Subcutaneous abdominal adipose tissue (tissue), 5 donors: ENCODE data around the gene EFCAB6.

Source experiments
- H3K27ac ChIP-seq: one replicate; pipeline ENCODE4 v1.7.0; 2013; ENCODE audit warnings: low read depth, mild to moderate bottlenecking, inconsistent platforms, low read length, moderate library complexity
- H3K27me3 ChIP-seq, 5 donors: one replicate each; pipeline ENCODE4 v1.7.0; 2013; ENCODE audit warnings: low read length in 5 of 5, inconsistent platforms in 1 of 5; ENCODE audit not compliant: control insufficient read depth in 5 of 5, insufficient read depth in 4 of 5
- H3K36me3 ChIP-seq, 5 donors: one replicate each; pipeline ENCODE4 v1.7.0; 2013; ENCODE audit warnings: low read length in 5 of 5; ENCODE audit not compliant: control insufficient read depth in 5 of 5, insufficient read depth in 5 of 5
- H3K4me1 ChIP-seq, 5 donors: one replicate each; pipeline ENCODE4 v1.7.0; 2013; ENCODE audit warnings: low read length in 5 of 5, mild to moderate bottlenecking in 3 of 5, moderate library complexity in 1 of 5; ENCODE audit not compliant: control insufficient read depth in 5 of 5, insufficient read depth in 5 of 5
- H3K4me3 ChIP-seq, 5 donors: one replicate each; pipeline ENCODE4 v1.7.0; 2013; ENCODE audit warnings: low read length in 5 of 5, low read depth in 1 of 5
- H3K9ac ChIP-seq, 5 donors: one replicate each; pipeline ENCODE4 v1.7.0; 2013; ENCODE audit warnings: low read length in 5 of 5, mild to moderate bottlenecking in 4 of 5, moderate library complexity in 3 of 5
- H3K9me3 ChIP-seq, 5 donors: one replicate each; pipeline ENCODE4 v1.7.0; 2013; ENCODE audit warnings: low read length in 5 of 5; ENCODE audit not compliant: control insufficient read depth in 5 of 5
- donor health status: healthy.
- donor health status: healthy.
- donor health status: healthy.
- donor health status: healthy.
- donor health status: healthy.

EFCAB6 gene

DNA sequence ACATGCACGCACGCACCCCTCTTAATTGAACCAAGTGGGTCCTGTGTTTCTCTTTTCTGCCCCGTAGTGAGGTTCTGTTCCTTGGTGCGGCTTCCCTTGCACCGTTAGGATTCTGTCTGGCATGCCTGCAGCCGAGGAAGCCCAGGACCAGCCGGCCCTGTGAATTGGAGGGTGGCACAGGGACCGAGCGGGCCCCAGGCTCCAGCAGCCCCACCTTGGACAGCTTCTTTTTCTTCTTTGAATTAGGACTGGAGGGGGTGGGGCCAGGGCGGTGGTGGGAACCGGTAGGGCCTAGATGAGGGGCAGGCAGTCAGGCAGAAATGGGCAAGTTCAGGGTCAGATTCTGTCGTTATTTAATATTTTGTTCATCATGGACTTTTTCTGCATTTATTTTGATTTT, 305.6 kb downstream of the EFCAB6 start:
- H3K4me3 ChIP-seq: no peak overlapping the region
- peaks cover 0 to 13% (median 0%) of the 10 kb centered on the region in 5 donors for H3K9me3 ChIP-seq
- no peak overlapping the region for H3K9ac ChIP-seq
- H3K27ac ChIP-seq: no peak overlapping the region
- peaks cover 0 to 10% (median under 1%) of the 10 kb centered on the region in 5 donors for H3K27me3 ChIP-seq
- no peaks in the 10 kb centered on the region for H3K4me1 ChIP-seq
- no peaks in the 10 kb centered on the region for H3K36me3 ChIP-seq

DNA sequence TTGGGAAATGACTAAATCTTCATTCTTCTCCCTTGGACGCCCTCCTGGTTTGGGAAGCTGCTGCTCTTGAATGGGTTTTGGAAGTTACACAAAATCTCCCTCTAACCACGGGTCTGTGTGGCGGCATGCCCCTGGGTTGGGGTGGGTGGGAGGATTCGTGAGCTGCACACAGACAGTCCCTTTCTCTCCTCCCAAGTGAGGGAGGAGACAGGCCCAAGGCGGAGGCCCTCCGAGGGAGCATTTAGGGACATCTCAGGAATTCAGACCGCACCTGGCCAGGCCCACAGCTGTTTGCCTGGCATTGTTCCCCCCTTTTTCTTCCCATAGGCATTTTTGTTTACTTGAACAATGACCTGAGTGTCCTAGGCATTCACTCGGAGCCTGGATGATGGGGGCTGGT, 306.2 kb downstream of the EFCAB6 start:
- H3K36me3 ChIP-seq: no peaks in the 10 kb centered on the region

DNA sequence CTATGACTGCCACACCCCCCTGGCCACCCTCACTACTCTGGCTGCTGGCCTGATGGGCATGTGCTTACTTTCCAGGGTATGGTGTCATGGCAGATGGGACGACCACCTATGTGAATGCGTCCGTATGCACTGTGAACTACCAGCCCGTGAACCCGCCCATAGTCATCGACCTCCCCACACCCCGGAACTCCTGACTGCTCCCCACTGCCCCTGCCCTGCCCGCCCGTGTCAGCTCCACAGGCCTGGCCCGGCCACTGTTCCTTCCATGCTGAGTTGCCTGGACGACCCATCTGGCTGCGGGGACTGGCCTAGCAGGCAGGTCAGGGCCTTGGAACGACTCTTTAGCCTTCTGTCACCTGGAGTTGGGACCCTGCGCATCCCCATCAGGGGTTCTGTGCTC, 306.7 kb downstream of the EFCAB6 start:
- Histone ChIP-seq H3K27me3 (peaks cover 0 to 10% (median 0%) of the 10 kb centered on the region in 5 donors), H3K9ac (no peak overlapping the region), H3K4me3 (no peak overlapping the region)

More for the DNA sequence above, 306.2 kb downstream of the EFCAB6 start:
- Histone ChIP-seq H3K27me3 (peaks cover 0 to 10% (median 0%) of the 10 kb centered on the region in 5 donors), H3K4me3 (no peak overlapping the region), H3K27ac (no peak overlapping the region), H3K4me1 (no peaks in the 10 kb centered on the region), H3K9ac (no peak overlapping the region), H3K9me3 (peaks cover 0 to 13% (median 0%) of the 10 kb centered on the region in 5 donors)

DNA sequence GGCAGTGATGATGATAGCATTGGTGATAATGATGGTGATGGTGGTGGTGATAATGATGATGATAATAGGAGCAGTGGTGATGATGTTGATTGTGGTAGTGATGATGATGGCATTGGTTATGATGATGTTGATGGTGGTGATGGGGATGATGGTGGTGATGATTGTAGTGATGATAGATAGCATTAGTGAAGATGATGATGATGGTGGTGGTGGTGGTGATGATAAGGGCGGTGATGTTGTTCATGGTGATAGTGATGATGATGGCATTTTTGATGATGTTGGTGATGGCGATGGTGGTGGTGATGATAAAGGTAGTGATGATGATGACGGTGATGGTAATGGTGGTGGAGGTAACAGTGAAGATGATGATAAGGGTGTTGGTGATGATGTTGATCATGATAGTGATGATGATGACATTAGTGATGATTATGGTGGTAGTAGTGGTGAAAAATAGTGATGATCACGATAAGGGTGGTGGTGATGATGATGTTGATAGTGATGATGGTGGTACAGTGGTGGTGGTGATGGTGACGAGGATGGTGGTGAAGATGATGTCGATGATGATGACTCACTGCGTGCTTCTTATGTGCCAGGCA, 307.3 kb downstream of the EFCAB6 start:
- H3K4me3 ChIP-seq: no peak overlapping the region
- H3K9me3 ChIP-seq: peaks cover 0 to 13% (median 0%) of the 10 kb centered on the region in 5 donors
- H3K4me1 ChIP-seq: no peaks in the 10 kb centered on the region
- H3K27me3 ChIP-seq: peaks cover 0 to 10% (median 0%) of the 10 kb centered on the region in 5 donors
- H3K27ac ChIP-seq: no peak overlapping the region
- H3K9ac ChIP-seq: no peak overlapping the region
- no peaks in the 10 kb centered on the region for H3K36me3 ChIP-seq

More for the DNA sequence above, 306.7 kb downstream of the EFCAB6 start:
- Histone ChIP-seq H3K27ac (no peak overlapping the region), H3K4me1 (no peaks in the 10 kb centered on the region), H3K36me3 (no peaks in the 10 kb centered on the region), H3K9me3 (peaks cover 0 to 13% (median 0%) of the 10 kb centered on the region in 5 donors)

DNA sequence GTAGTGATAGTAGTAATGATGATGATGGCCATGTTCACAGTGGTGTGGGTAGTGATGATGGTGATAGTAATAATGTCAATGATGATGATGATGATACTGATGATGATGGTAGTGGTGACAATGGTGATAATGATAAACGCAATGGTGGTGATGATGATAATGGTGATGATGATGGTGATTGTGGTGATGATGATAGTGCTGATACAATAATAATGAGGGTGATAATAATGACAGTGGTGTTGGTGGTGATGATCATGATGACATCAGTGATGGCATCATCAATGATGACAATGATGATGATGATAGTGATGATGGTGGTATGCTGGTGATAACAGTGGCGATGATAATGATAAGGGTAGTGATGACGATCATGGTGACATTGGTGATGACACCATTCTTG, 308.0 kb downstream of the EFCAB6 start:
- H3K9me3 ChIP-seq: peaks cover 0 to 11% (median 0%) of the 10 kb centered on the region in 5 donors
- no peak overlapping the region for H3K4me3 ChIP-seq
- H3K27me3 ChIP-seq: peaks cover 0 to 10% (median 0%) of the 10 kb centered on the region in 5 donors
- no peaks in the 10 kb centered on the region for H3K36me3 ChIP-seq
- no peak overlapping the region for H3K27ac ChIP-seq
- H3K9ac ChIP-seq: no peak overlapping the region
- H3K4me1 ChIP-seq: no peaks in the 10 kb centered on the region

DNA sequence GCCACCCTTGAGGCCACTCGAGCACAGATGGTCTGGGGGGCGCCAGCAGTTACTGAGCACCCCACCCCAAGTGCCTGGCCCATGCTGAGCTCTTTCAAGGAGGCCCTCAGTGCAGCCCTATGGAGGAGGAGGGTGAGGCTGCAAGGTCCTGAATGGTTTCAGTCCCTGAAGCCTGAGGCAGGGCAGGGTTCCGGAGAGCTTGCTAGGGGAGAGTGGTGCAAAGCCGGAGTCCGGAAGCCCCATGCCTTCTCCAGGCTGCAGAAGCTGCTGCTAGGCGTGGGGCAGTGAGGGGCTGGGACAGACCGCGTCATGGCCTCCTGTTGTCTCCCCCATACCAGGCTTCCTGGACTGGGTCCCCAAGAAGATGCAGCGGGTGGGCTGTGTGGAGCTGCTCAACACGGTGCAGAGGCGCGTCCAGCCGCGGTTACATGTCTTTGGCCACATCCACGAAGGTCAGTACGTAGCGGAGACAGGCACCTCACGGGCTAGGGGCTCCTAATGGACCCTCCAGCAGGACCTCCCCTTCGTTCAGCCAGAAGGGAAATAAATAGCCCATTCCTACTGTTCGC, 309.7 kb downstream of the EFCAB6 start:
- peaks cover 0 to 8% (median 0%) of the 10 kb centered on the region in 5 donors for H3K27me3 ChIP-seq
- peaks cover 0 to 9% (median 0%) of the 10 kb centered on the region in 5 donors for H3K9me3 ChIP-seq
- H3K4me3 ChIP-seq: no peak overlapping the region
- H3K27ac ChIP-seq: no peak overlapping the region
- no peaks in the 10 kb centered on the region for H3K4me1 ChIP-seq
- no peaks in the 10 kb centered on the region for H3K36me3 ChIP-seq
- H3K9ac ChIP-seq: no peak overlapping the region

DNA sequence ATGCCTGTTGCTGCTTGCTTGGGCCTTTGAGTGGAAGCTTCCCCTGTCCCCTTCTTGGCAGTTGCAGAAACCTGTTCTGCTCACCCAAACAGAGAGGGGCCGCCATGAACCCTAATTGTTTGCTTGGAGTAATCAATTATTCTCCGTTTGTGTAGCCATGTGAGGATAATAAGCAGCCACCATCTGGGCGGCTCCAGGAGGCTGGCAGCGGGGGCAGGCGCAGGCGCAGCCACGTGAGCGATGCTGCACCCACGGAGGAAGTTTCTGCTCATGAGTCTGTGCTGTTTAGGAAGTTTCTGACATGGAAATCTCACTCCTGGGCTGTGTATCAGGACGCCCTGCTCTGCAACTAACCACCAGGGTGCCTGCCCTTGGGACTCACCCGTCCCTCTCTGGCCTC, 310.2 kb downstream of the EFCAB6 start:
- Histone ChIP-seq H3K9me3 (peaks cover 0 to 9% (median 0%) of the 10 kb centered on the region in 5 donors), H3K27me3 (peaks cover 0 to 9% (median 0%) of the 10 kb centered on the region in 5 donors), H3K36me3 (no peaks in the 10 kb centered on the region), H3K4me3 (no peak overlapping the region), H3K4me1 (no peaks in the 10 kb centered on the region), H3K9ac (no peak overlapping the region), H3K27ac (no peak overlapping the region)

DNA sequence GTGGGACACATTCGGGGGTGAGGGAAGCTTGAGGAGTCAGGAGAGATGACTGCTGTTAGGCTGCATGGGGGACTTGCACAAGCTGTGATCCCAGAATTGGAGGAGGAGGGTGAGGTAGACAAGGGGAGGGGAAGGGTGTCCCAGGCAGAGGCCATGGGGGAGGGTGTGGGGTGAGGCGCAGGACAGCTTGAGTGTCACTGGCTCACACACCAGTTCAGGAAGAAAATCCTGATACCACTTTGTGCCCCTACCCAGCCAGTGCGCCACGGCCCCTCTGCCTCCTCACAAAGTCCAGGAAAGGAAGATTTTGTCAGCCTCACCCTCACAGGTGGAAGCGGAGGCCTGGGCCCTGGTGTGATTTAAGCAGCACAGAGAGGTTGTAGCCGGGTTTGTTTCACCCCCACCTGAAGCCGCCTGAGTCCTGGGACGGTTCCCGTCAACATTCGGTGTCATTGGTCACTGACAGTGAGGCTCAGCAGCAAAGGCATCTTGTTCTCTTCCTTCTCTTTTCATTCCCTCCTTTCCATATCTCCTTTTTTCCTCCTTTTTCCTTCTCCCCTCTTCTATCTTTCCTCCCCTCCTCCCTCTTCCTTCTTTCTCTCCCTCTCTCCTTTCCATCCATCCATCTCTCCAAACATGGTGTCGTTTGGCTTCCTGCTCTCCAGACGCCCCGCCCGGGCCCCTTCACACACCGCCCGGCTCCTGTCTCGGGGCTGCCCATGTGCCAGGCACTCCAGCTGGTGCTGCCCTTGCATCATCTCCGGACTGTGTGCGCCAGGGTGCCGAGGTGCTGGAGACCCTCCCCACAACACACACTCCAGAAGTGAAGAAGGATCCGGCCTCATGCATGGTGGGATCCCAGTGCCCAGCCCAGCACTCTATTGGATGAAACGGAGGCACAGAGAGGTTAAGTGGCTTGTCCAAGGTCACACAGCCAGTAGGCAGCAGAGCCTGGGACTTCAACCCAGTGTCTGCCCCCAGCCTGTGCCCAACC, 311.0 kb downstream of the EFCAB6 start:
- peaks cover 0 to 9% (median 0%) of the 10 kb centered on the region in 5 donors for H3K9me3 ChIP-seq
- H3K9ac ChIP-seq: no peak overlapping the region
- no peaks in the 10 kb centered on the region for H3K4me1 ChIP-seq
- H3K27me3 ChIP-seq: peaks cover 0 to 9% (median 0%) of the 10 kb centered on the region in 5 donors
- H3K27ac ChIP-seq: no peak overlapping the region
- no peaks in the 10 kb centered on the region for H3K36me3 ChIP-seq
- H3K4me3 ChIP-seq: no peak overlapping the region

DNA sequence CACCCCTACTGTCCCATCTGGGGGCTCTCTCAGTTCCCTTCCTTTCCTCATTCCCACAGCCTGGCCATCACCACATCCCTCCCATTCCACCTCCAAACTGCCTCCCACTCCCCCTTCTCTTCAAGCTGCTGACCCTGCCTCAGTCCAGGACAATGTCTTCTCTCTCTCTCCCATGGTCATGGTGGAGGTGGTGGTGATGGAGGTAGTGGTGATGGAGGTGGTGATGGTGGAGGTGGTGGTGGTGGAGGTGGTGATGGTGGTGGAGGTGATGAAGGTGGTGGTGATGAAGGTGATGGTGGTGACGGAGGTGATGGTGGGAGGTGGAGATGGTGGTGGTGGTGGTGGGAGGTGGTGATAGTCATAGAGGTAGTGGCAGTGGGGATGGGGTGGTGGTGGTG, 313.2 kb downstream of the EFCAB6 start:
- Histone ChIP-seq H3K9me3 (no peaks in the 10 kb centered on the region), H3K27me3 (peaks cover 0 to 12% (median 0%) of the 10 kb centered on the region in 5 donors), H3K4me3 (no peak overlapping the region), H3K27ac (no peak overlapping the region), H3K36me3 (no peaks in the 10 kb centered on the region), H3K9ac (no peak overlapping the region), H3K4me1 (no peaks in the 10 kb centered on the region)
